Effector CD4-positive, alpha-beta T cell (primary cell): ENCODE measurements around the gene ANO1.

Experiments used
- DNase-seq: peaks from one replicate; pipeline ENCODE4 v3.0.0-alpha.2; 2020

Gene ANO1

GRCh38 chr11:70140711-70141485 is 62.8 kb downstream of the ANO1 start:
- no peak for DNase-seq

GRCh38 chr11:70141486-70142220 is 63.5 kb downstream of the ANO1 start:
- DNase-seq = no peak

GRCh38 chr11:70142221-70142875 is 64.2 kb downstream of the ANO1 start:
- DNase-seq = no peak

- DNase-seq = no peak
Measured at GRCh38 chr11:70144262-70144661, 66.1 kb downstream of the ANO1 start.

GRCh38 chr11:70145071-70145470 is 67.0 kb downstream of the ANO1 start:
- DNase-seq = no peak

- DNase-seq = no peak
Measured at GRCh38 chr11:70145841-70146240, 67.7 kb downstream of the ANO1 start.

- no peak for DNase-seq
Measured at GRCh38 chr11:70146299-70146698, 68.2 kb downstream of the ANO1 start.

GRCh38 chr11:70146895-70147520 is 68.9 kb downstream of the ANO1 start:
- DNase-seq = no peak

GRCh38 chr11:70147668-70148067 is 69.6 kb downstream of the ANO1 start:
- no peak for DNase-seq

GRCh38 chr11:70151671-70152070 is 73.6 kb downstream of the ANO1 start:
- no peak for DNase-seq

GRCh38 chr11:70153133-70153727 is 75.1 kb downstream of the ANO1 start:
- no peak for DNase-seq

- DNase-seq = no peak
Measured at GRCh38 chr11:70155386-70155785, 77.3 kb downstream of the ANO1 start.

- no peak for DNase-seq
Measured at GRCh38 chr11:70156291-70157037, 78.3 kb downstream of the ANO1 start.

GRCh38 chr11:70158201-70158600 is 80.1 kb downstream of the ANO1 start:
- DNase-seq = no peak

GRCh38 chr11:70158757-70159389 is 80.8 kb downstream of the ANO1 start:
- DNase-seq = no peak

GRCh38 chr11:70159627-70160570 is 81.8 kb downstream of the ANO1 start:
- no peak for DNase-seq

GRCh38 chr11:70161043-70161625 is 83.0 kb downstream of the ANO1 start:
- DNase-seq = no peak

- DNase-seq = no peak
Measured at GRCh38 chr11:70164705-70165104, 86.6 kb downstream of the ANO1 start.

- no peak for DNase-seq
Measured at GRCh38 chr11:70167120-70167519, 89.0 kb downstream of the ANO1 start.
